ENCODE measurements around the gene USP40. TPM values are rescaled to one million over a fixed set of nuclear protein-coding genes. Genes with fewer than 3 reads are reported as not detected.

The USP40 gene
- polyA plus RNA-seq, 1 donor (not counting 4 experiments of a cell fraction or from before 2014, with no cell fraction given) = 37.3 TPM

DNA sequence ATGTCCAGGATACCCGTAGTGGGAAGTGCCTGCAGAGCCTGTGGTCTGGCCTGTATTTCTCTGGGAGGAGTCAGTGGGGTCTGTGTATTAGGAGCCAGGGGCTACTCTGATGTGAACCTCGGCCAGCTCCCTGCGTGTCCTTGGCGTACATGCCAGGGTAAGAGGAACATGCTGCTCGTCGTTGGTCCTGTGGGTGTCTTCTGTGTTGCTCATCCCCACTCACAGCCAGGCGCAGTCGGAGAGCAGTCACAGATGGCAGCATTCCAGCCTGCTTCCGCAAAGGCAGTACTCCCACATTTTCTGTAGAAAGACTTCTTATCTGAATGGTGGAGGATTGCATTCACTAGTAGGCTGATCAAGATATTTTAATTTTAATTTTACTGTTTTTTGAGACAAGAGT is 127.4 kb downstream of the USP40 start:
- FAIRE-seq (no peak), DNase-seq (ENCODE audit: low read depth, low spot score) (no peak)
- no peak overlapping the region for H2AFZ ChIP-seq (ENCODE audit: control insufficient read depth, low read length)
- H3K9ac ChIP-seq (ENCODE audit: control insufficient read depth, extremely low read depth, insufficient read depth, low read length) = no peak overlapping the region
- H3K79me2 ChIP-seq (ENCODE audit: control insufficient read depth, insufficient read depth, low read length) = no peaks in the 10 kb centered on the region
- peaks cover 3 to 5% of the 10 kb centered on the region in 2 experiments for H3K36me3 ChIP-seq (ENCODE audit: control insufficient read depth in 2 of 2, extremely low read depth in 1 of 2, insufficient read depth in 2 of 2, low read length in 2 of 2)
- TF ChIP-seq EZH2 (IDR thresholded peaks at IDR 0.05; ENCODE audit: low read length) = no peak
- TF ChIP-seq, protein P1, sequence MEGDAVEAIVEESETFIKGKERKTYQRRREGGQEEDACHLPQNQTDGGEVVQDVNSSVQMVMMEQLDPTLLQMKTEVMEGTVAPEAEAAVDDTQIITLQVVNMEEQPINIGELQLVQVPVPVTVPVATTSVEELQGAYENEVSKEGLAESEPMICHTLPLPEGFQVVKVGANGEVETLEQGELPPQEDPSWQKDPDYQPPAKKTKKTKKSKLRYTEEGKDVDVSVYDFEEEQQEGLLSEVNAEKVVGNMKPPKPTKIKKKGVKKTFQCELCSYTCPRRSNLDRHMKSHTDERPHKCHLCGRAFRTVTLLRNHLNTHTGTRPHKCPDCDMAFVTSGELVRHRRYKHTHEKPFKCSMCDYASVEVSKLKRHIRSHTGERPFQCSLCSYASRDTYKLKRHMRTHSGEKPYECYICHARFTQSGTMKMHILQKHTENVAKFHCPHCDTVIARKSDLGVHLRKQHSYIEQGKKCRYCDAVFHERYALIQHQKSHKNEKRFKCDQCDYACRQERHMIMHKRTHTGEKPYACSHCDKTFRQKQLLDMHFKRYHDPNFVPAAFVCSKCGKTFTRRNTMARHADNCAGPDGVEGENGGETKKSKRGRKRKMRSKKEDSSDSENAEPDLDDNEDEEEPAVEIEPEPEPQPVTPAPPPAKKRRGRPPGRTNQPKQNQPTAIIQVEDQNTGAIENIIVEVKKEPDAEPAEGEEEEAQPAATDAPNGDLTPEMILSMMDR (optimal IDR thresholded peaks at IDR 0.05 in 1 of 3, IDR thresholded peaks at IDR 0.05 in 1 of 3, conservative IDR thresholded peaks at IDR 0.05 in 1 of 3; ENCODE audit: extremely low read depth in 1 of 3, insufficient read depth in 2 of 3, low read length in 3 of 3) = no peak
- no peak overlapping the region for H3K27ac ChIP-seq (ENCODE audit: control insufficient read depth, insufficient read depth, low read length)
- H3K4me2 ChIP-seq (ENCODE audit: control insufficient read depth, extremely low read depth, insufficient read depth, low read depth, low read length) = no peak overlapping the region
- no peaks in the 10 kb centered on the region for H3K4me1 ChIP-seq (ENCODE audit: control insufficient read depth, extremely low read depth, insufficient read depth, low read length)
- no peaks in the 10 kb centered on the region for H3K9me1 ChIP-seq (ENCODE audit: control insufficient read depth, extremely low read depth, insufficient read depth, low read length)
- no peaks in the 10 kb centered on the region for H3K27me3 ChIP-seq (ENCODE audit: control insufficient read depth, extremely low read depth, insufficient read depth, low read length)
- H3K9me3 ChIP-seq (ENCODE audit: control insufficient read depth, low read depth, low read length) = no peaks in the 10 kb centered on the region
- no peaks in the 10 kb centered on the region for H4K20me1 ChIP-seq (ENCODE audit: control insufficient read depth, extremely low read depth, insufficient read depth, low read length)
- no peak overlapping the region for H3K4me3 ChIP-seq (ENCODE audit: control insufficient read depth in 2 of 3, extremely low read depth in 1 of 3, insufficient read depth in 2 of 3, low read depth in 1 of 3, low read length in 3 of 3)
- dilution Hi-C loops (cut with MboI; ENCODE audit: extremely low pct_ligation_motif_present, low sequenced_read_pairs) = no loop called here

DNA sequence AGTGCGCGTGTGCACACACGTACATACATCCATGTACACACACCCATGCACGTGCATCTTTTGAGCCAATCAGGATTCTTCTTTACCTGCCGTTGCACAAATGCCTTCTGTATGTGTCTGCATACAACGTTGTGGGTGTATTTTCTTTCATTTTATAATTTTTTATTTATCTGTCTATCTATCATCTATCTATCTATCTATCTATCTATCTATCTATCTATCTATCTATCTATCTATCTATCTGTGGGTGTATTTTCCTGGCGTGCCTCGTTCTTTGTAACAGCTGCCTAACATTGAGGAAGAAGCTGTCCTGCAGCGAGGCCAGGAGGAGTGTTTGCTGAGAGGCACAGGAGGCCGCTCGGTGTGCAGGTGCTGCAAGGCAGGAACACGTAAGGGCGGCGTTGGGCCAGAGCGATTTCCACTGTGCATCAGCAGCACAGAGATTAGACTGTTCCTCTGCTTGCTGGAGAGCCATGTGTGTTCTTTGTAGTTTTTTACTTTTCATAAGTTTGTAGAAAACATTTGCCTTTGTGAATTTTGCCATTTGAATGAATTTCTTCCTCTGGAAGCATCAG is 127.9 kb downstream of the USP40 start:
- H3K4me3 ChIP-seq (ENCODE audit: control insufficient read depth in 2 of 3, extremely low read depth in 1 of 3, insufficient read depth in 2 of 3, low read depth in 1 of 3, low read length in 3 of 3) = no peak overlapping the region
- no peaks in the 10 kb centered on the region for H3K4me1 ChIP-seq (ENCODE audit: control insufficient read depth, extremely low read depth, insufficient read depth, low read length)
- H3K27me3 ChIP-seq (ENCODE audit: control insufficient read depth, extremely low read depth, insufficient read depth, low read length) = no peaks in the 10 kb centered on the region
- no peak overlapping the region for H3K4me2 ChIP-seq (ENCODE audit: control insufficient read depth, extremely low read depth, insufficient read depth, low read depth, low read length)
- H3K9me3 ChIP-seq (ENCODE audit: control insufficient read depth, low read depth, low read length) = no peaks in the 10 kb centered on the region
- no peak overlapping the region for H2AFZ ChIP-seq (ENCODE audit: control insufficient read depth, low read length)
- no peaks in the 10 kb centered on the region for H3K79me2 ChIP-seq (ENCODE audit: control insufficient read depth, insufficient read depth, low read length)
- no peak for TF ChIP-seq EZH2 (IDR thresholded peaks at IDR 0.05; ENCODE audit: low read length)
- no peaks in the 10 kb centered on the region for H4K20me1 ChIP-seq (ENCODE audit: control insufficient read depth, extremely low read depth, insufficient read depth, low read length)
- dilution Hi-C loops (cut with MboI; ENCODE audit: extremely low pct_ligation_motif_present, low sequenced_read_pairs) = no loop called here
- FAIRE-seq = no peak
- peaks cover 3 to 5% of the 10 kb centered on the region in 2 experiments for H3K36me3 ChIP-seq (ENCODE audit: control insufficient read depth in 2 of 2, extremely low read depth in 1 of 2, insufficient read depth in 2 of 2, low read length in 2 of 2)
- H3K9ac ChIP-seq (ENCODE audit: control insufficient read depth, extremely low read depth, insufficient read depth, low read length) = no peak overlapping the region
- no peaks in the 10 kb centered on the region for H3K9me1 ChIP-seq (ENCODE audit: control insufficient read depth, extremely low read depth, insufficient read depth, low read length)
- DNase-seq (ENCODE audit: low read depth, low spot score) = no peak
- no peak overlapping the region for H3K27ac ChIP-seq (ENCODE audit: control insufficient read depth, insufficient read depth, low read length)

DNA sequence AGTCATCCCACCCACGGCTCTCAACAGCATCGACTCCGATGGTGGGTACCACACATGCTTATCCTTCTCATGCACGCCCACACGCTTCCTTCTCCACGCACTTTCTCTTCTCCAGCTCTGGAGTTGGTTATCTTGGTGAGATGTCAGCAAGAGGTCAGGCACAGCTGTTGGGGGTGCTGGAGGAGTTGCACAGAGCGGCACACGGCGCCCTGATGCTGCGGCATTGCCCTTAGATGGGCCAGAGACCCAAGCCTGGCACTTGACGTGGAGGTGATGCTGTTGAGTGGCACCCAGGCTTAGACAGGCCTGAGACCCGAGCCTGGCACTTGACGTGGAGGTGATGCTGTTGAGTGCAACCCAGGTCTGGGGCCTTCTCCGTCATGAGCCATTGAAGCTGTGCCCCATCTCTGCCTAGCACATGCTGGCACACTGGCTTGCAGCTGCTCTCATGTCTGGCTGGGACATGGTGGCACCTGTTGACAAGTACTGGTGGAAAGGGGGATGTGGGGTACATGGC is 129.1 kb downstream of the USP40 start:
- no peak overlapping the region for H2AFZ ChIP-seq (ENCODE audit: control insufficient read depth, low read length)
- H3K9ac ChIP-seq (ENCODE audit: control insufficient read depth, extremely low read depth, insufficient read depth, low read length) = no peak overlapping the region
- no peak for FAIRE-seq
- no peaks in the 10 kb centered on the region for H3K9me1 ChIP-seq (ENCODE audit: control insufficient read depth, extremely low read depth, insufficient read depth, low read length)
- no peak overlapping the region for H3K27ac ChIP-seq (ENCODE audit: control insufficient read depth, insufficient read depth, low read length)
- no peaks in the 10 kb centered on the region for H4K20me1 ChIP-seq (ENCODE audit: control insufficient read depth, extremely low read depth, insufficient read depth, low read length)
- no peak overlapping the region for H3K4me2 ChIP-seq (ENCODE audit: control insufficient read depth, extremely low read depth, insufficient read depth, low read depth, low read length)
- no peaks in the 10 kb centered on the region for H3K9me3 ChIP-seq (ENCODE audit: control insufficient read depth, low read depth, low read length)
- H3K27me3 ChIP-seq (ENCODE audit: control insufficient read depth, extremely low read depth, insufficient read depth, low read length) = no peaks in the 10 kb centered on the region
- no peak for DNase-seq (ENCODE audit: low read depth, low spot score)
- TF ChIP-seq, protein P1 (optimal IDR thresholded peaks at IDR 0.05 in 1 of 3, IDR thresholded peaks at IDR 0.05 in 1 of 3, conservative IDR thresholded peaks at IDR 0.05 in 1 of 3; ENCODE audit: extremely low read depth in 1 of 3, insufficient read depth in 2 of 3, low read length in 3 of 3) = no peak
- no peak for TF ChIP-seq EZH2 (IDR thresholded peaks at IDR 0.05; ENCODE audit: low read length)
- dilution Hi-C loops (cut with MboI; ENCODE audit: extremely low pct_ligation_motif_present, low sequenced_read_pairs) = no loop called here
- no peak overlapping the region for H3K4me3 ChIP-seq (ENCODE audit: control insufficient read depth in 2 of 3, extremely low read depth in 1 of 3, insufficient read depth in 2 of 3, low read depth in 1 of 3, low read length in 3 of 3)
- no peaks in the 10 kb centered on the region for H3K79me2 ChIP-seq (ENCODE audit: control insufficient read depth, insufficient read depth, low read length)
- H3K36me3 ChIP-seq (ENCODE audit: control insufficient read depth in 2 of 2, extremely low read depth in 1 of 2, insufficient read depth in 2 of 2, low read length in 2 of 2) = peaks cover 3 to 5% of the 10 kb centered on the region in 2 experiments
- H3K4me1 ChIP-seq (ENCODE audit: control insufficient read depth, extremely low read depth, insufficient read depth, low read length) = no peaks in the 10 kb centered on the region

Measured in keratinocyte (primary cell).